HEK293 (cell line): ENCODE measurements around the gene GRIP1.

Source experiments
- CTCF ChIP-seq: fragments of 450-650 bp; formaldehyde crosslinking; IDR thresholded peaks from 2 replicates; pipeline ENCODE4 v1.5.1; 2016; ENCODE audit warnings: missing biosample characterization, missing genetic modification characterization
- KLF9 ChIP-seq: fragments of 450-650 bp; formaldehyde crosslinking; IDR thresholded peaks from 2 replicates; pipeline ENCODE4 v1.5.1; 2016; ENCODE audit warnings: missing biosample characterization, missing genetic modification characterization, low read depth
- MZF1 ChIP-seq: fragments of 450-650 bp; formaldehyde crosslinking; IDR thresholded peaks from 2 replicates; pipeline ENCODE4 v1.5.1; 2017; ENCODE audit warnings: missing biosample characterization, missing genetic modification characterization, borderline replicate concordance
- PBX3 ChIP-seq: sonication (generic); formaldehyde crosslinking; IDR thresholded peaks from 2 replicates; pipeline ENCODE4 v1.8.1; 2022; ENCODE audit warnings: mild to moderate bottlenecking, moderate library complexity, missing genetic modification reagents
- PRDM1 ChIP-seq: fragments of 450-650 bp; formaldehyde crosslinking; IDR thresholded peaks from 2 replicates; pipeline ENCODE4; 2016; ENCODE audit warnings: missing biosample characterization, missing genetic modification characterization
- REST ChIP-seq: fragments of 450-650 bp; formaldehyde crosslinking; IDR thresholded peaks from 2 replicates; pipeline ENCODE4 v1.5.1; 2016; ENCODE audit warnings: missing biosample characterization, missing genetic modification characterization
- ZBTB10 ChIP-seq: fragments of 450-650 bp; formaldehyde crosslinking; IDR thresholded peaks from 2 replicates; pipeline ENCODE4 v1.5.1; 2016; ENCODE audit warnings: missing biosample characterization, missing genetic modification characterization
- ZEB2 ChIP-seq: fragments of 450-650 bp; formaldehyde crosslinking; IDR thresholded peaks from 2 replicates; pipeline ENCODE4 v1.5.1; 2016; ENCODE audit warnings: missing biosample characterization, missing genetic modification characterization
- ZFP41 ChIP-seq: fragments of 450-650 bp; formaldehyde crosslinking; IDR thresholded peaks from 2 replicates; pipeline ENCODE4 v1.5.1; 2016; ENCODE audit warnings: missing biosample characterization, missing genetic modification characterization, borderline replicate concordance
- ZNF174 ChIP-seq: fragments of 450-650 bp; formaldehyde crosslinking; IDR thresholded peaks from 2 replicates; pipeline ENCODE4 v1.5.0; 2017; ENCODE audit warnings: missing biosample characterization, mild to moderate bottlenecking, missing genetic modification characterization
- ZNF274 ChIP-seq, 2 experiments: fragments of 200-500 bp in 1 of 2; fragments of 450-650 bp in 1 of 2; sonication (Bioruptor generic) in 1 of 2; formaldehyde crosslinking in 1 of 2; IDR thresholded peaks; 2 replicates each; pipeline versions ENCODE4 v1.5.1 to v1.6.1; 2014 to 2016; ENCODE audit warnings: borderline replicate concordance in 1 of 2, inconsistent platforms in 1 of 2, low read length in 1 of 2, missing biosample characterization in 1 of 2, missing genetic modification characterization in 1 of 2
- ZNF530 ChIP-seq: fragments of 450-650 bp; formaldehyde crosslinking; IDR thresholded peaks from 2 replicates; pipeline ENCODE4 v1.5.1; 2016; ENCODE audit warnings: low read depth, missing biosample characterization, missing genetic modification characterization
- ZNF701 ChIP-seq: fragments of 450-650 bp; formaldehyde crosslinking; IDR thresholded peaks from 2 replicates; pipeline ENCODE4 v1.5.1; 2016; ENCODE audit warnings: missing biosample characterization, missing genetic modification characterization
- ZSCAN5A ChIP-seq: fragments of 450-650 bp; formaldehyde crosslinking; IDR thresholded peaks from 2 replicates; pipeline ENCODE4 v1.5.1; 2016; ENCODE audit warnings: missing biosample characterization, missing genetic modification characterization

- no peak for TF ChIP-seq ZSCAN5A (tag by site-specific recombination)
- no peak for TF ChIP-seq ZEB2 (tag by site-specific recombination)
- no peak for TF ChIP-seq ZFP41 (tag by site-specific recombination)
- no peak for TF ChIP-seq CTCF (tag by site-specific recombination)
- TF ChIP-seq KLF9 (tag by site-specific recombination), result no peak
- TF ChIP-seq REST (tag by site-specific recombination), result no peak
- no peak for TF ChIP-seq ZNF274 (IDR thresholded peaks at IDR 0.05; ENCODE audit: low read length)
- TF ChIP-seq ZNF274 (tag by site-specific recombination; IDR thresholded peaks at IDR 0.05; ENCODE audit: borderline replicate concordance), result no peak
- TF ChIP-seq ZNF530 (tag by site-specific recombination), result no peak
- no peak for TF ChIP-seq PBX3 (CRISPR knock-in tag)
- no peak for TF ChIP-seq PRDM1 (tag by site-specific recombination)
- TF ChIP-seq ZNF701, result no peak
- TF ChIP-seq ZBTB10 (tag by site-specific recombination), result no peak
- TF ChIP-seq ZNF174 (tag by site-specific recombination), result no peak
- no peak for TF ChIP-seq MZF1 (tag by site-specific recombination)
Observed at GRCh38 chr12:66667906-66668305, 11.0 kb downstream of the GRIP1 start.
